HEK293T (cell line): ENCODE data around the gene NRDC.

Source experiments
- HDGF ChIP-seq: fragments of 450-650 bp; IDR thresholded peaks from 2 replicates; pipeline ENCODE4 v1.6.1; 2017; ENCODE audit warnings: antibody characterized with exemption, borderline replicate concordance
- ZNF384 ChIP-seq: fragments of 450-650 bp; IDR thresholded peaks from 2 replicates; pipeline ENCODE4 v1.6.1; 2016

DNA sequence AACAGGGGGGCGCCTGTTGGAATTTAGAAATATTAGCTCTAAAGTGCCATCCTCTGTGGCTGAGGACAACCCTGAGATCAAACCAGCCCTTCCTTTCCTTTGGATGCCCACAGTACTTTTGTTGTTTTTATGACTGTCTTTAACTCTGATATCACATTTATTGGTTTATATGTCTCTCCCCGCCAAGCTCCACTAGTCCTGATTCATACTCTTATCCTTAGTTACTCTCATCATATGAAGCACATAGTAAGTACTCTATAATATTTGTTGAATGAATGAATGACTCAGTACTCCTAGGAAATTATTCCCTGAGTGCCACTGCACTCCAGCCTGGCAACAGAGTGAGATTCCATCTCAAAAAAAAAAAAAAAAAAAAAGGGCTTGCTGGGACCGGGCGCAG lies 22.6 kb upstream of the NRDC start:
- no peak for TF ChIP-seq ZNF384
- TF ChIP-seq HDGF: no peak
